ENCODE results near the gene ATP10D.

ATP10D gene

DNA sequence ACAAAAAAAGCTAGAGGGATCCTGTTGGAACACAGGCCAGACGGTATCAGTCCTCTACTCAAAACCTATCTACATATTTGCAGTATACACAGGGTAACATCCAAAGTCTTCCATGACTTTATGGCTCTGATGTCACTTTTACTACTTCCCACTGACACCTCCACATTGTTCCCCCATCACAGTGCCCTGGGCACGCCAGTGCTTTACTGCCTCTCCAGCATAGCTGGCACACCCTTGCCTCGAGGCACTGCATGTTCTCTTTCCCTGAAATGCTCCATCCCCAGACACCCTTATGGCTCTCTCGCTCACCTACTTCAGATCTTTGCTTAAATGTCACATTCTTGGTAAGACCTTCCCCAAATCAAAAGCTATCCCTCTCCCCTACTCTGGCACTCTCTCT lies 6.3 kb upstream of the ATP10D start:
- TF ChIP-seq EZH2 (IDR thresholded peaks at IDR 0.05; ENCODE audit: borderline replicate concordance, low read length): no peak
- TF ChIP-seq, protein P1, sequence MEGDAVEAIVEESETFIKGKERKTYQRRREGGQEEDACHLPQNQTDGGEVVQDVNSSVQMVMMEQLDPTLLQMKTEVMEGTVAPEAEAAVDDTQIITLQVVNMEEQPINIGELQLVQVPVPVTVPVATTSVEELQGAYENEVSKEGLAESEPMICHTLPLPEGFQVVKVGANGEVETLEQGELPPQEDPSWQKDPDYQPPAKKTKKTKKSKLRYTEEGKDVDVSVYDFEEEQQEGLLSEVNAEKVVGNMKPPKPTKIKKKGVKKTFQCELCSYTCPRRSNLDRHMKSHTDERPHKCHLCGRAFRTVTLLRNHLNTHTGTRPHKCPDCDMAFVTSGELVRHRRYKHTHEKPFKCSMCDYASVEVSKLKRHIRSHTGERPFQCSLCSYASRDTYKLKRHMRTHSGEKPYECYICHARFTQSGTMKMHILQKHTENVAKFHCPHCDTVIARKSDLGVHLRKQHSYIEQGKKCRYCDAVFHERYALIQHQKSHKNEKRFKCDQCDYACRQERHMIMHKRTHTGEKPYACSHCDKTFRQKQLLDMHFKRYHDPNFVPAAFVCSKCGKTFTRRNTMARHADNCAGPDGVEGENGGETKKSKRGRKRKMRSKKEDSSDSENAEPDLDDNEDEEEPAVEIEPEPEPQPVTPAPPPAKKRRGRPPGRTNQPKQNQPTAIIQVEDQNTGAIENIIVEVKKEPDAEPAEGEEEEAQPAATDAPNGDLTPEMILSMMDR (IDR thresholded peaks at IDR 0.05; ENCODE audit: low read length): no peak
- Histone ChIP-seq H3F3A (ENCODE audit: insufficient read depth, low read length) (no peaks in the 10 kb centered on the region), H3K36me3 (ENCODE audit: insufficient read depth, low read length) (no peaks in the 10 kb centered on the region), H3K9ac (ENCODE audit: low read length) (no peak overlapping the region), H2AFZ (ENCODE audit: low read length) (no peak overlapping the region), H3K4me1 (ENCODE audit: insufficient read depth, low read length, severe bottlenecking) (peaks cover 2% of the 10 kb centered on the region), H3K4me2 (ENCODE audit: low read length) (no peak overlapping the region), H3K9me2 (ENCODE audit: low read depth, low read length) (no peaks in the 10 kb centered on the region), H3K79me2 (ENCODE audit: insufficient read depth, low read length) (no peaks in the 10 kb centered on the region), H4K20me1 (ENCODE audit: insufficient read depth, low read length) (no peaks in the 10 kb centered on the region), H3K27me3 (ENCODE audit: insufficient read depth, low read length) (no peaks in the 10 kb centered on the region), H3K4me3 (ENCODE audit: low read depth, low read length, poor library complexity, severe bottlenecking) (no peak overlapping the region), H3K27ac (ENCODE audit: low read depth, low read length, poor library complexity, severe bottlenecking) (no peak overlapping the region), H3K9me3 (ENCODE audit: low read length) (no peaks in the 10 kb centered on the region)

DNA sequence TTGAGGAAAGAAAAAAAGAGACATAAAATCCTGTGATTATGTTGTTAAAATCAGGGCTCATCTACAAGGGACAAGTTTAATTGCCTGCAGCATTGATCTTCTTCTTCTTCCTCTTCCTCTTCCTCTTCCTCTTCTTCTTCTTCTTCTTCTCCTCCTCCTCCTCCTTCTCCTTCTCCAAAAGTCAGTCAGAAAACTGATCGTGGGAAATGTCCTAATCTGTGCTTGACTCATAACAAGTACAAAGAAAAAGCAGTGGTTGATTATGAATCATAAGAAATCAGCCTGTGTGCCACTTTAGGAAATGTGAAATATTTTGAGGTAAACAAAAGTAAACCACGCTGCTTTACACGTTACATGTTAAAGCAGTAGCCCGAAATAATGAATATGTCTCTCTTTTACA lies 2.7 kb upstream of the ATP10D start:
- H3K4me2 ChIP-seq (ENCODE audit: low read length): no peak overlapping the region
- H3K79me2 ChIP-seq (ENCODE audit: insufficient read depth, low read length): no peaks in the 10 kb centered on the region
- H3K36me3 ChIP-seq (ENCODE audit: insufficient read depth, low read length): no peaks in the 10 kb centered on the region
- H2AFZ ChIP-seq (ENCODE audit: low read length): no peak overlapping the region
- no peaks in the 10 kb centered on the region for H3F3A ChIP-seq (ENCODE audit: insufficient read depth, low read length)
- H3K9ac ChIP-seq (ENCODE audit: low read length): no peak overlapping the region
- H3K27me3 ChIP-seq (ENCODE audit: insufficient read depth, low read length): no peaks in the 10 kb centered on the region
- H3K9me2 ChIP-seq (ENCODE audit: low read depth, low read length): no peaks in the 10 kb centered on the region
- H3K9me3 ChIP-seq (ENCODE audit: low read length): no peaks in the 10 kb centered on the region
- TF ChIP-seq, protein P1 (IDR thresholded peaks at IDR 0.05; ENCODE audit: low read length): no peak
- no peak for TF ChIP-seq EZH2 (IDR thresholded peaks at IDR 0.05; ENCODE audit: borderline replicate concordance, low read length)
- H3K27ac ChIP-seq (ENCODE audit: low read depth, low read length, poor library complexity, severe bottlenecking): no peak overlapping the region
- peaks cover 25% of the 10 kb centered on the region for H3K4me1 ChIP-seq (ENCODE audit: insufficient read depth, low read length, severe bottlenecking)
- H4K20me1 ChIP-seq (ENCODE audit: insufficient read depth, low read length): no peaks in the 10 kb centered on the region
- H3K4me3 ChIP-seq (ENCODE audit: low read depth, low read length, poor library complexity, severe bottlenecking): no peak overlapping the region

DNA sequence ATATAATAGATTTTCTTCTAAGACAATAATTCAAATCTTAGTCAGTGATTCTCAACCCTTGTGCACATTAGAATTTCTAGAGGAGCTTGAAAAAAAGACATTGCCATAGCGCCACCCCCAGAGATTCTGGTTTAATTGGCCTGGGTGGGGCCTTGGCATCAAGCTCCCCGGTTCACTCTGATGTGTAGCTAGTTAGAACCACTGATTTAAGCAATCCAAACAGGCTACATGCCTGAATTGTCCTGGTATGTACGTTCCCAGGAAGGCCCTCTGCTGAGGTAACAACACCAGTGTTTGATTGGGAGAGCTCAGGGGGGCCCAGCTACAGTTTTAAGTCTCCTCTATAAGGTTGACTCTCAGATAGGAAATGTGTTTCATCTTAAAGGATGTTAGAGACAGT lies 1.3 kb upstream of the ATP10D start:
- H2AFZ ChIP-seq (ENCODE audit: low read length): no peak overlapping the region
- TF ChIP-seq, protein P1 (IDR thresholded peaks at IDR 0.05; ENCODE audit: low read length): peak; percentile 29; the same call in 1 of the 2 replicates
- no peak for TF ChIP-seq EZH2 (IDR thresholded peaks at IDR 0.05; ENCODE audit: borderline replicate concordance, low read length)

More for the DNA sequence above, 1.3 kb upstream of the ATP10D start:
- Histone ChIP-seq H3K36me3 (ENCODE audit: insufficient read depth, low read length) (no peaks in the 10 kb centered on the region), H3K27me3 (ENCODE audit: insufficient read depth, low read length) (no peaks in the 10 kb centered on the region), H3F3A (ENCODE audit: insufficient read depth, low read length) (no peaks in the 10 kb centered on the region), H3K4me1 (ENCODE audit: insufficient read depth, low read length, severe bottlenecking) (peaks cover 25% of the 10 kb centered on the region), H3K9ac (ENCODE audit: low read length) (no peak overlapping the region), H3K27ac (ENCODE audit: low read depth, low read length, poor library complexity, severe bottlenecking) (no peak overlapping the region), H3K4me2 (ENCODE audit: low read length) (no peak overlapping the region), H4K20me1 (ENCODE audit: insufficient read depth, low read length) (no peaks in the 10 kb centered on the region), H3K9me2 (ENCODE audit: low read depth, low read length) (no peaks in the 10 kb centered on the region), H3K9me3 (ENCODE audit: low read length) (no peaks in the 10 kb centered on the region), H3K4me3 (ENCODE audit: low read depth, low read length, poor library complexity, severe bottlenecking) (no peak overlapping the region), H3K79me2 (ENCODE audit: insufficient read depth, low read length) (no peaks in the 10 kb centered on the region)

All from OCI-LY1 (cell line).